HT-29 (cell line): ENCODE results near the gene ATXN3L. TPM values are rescaled to one million over a fixed set of nuclear protein-coding genes. Genes with fewer than 3 reads are reported as not detected.
"Not testable (repeated sequence)": the region's sequence is repeated elsewhere in the genome, so short reads cannot be mapped to it uniquely, and the experiment has no call there.

Experiments
- DNase-seq: peaks from one replicate; pipeline ENCODE4 v3.0.0-alpha.2; 2015; ENCODE audit warnings: low spot score
- total RNA-seq: library from RNA; depleted of rRNA; stranded (reverse); fragments of >200 nt; shearing (Covaris generic); gene quantifications from 2 replicates; pipeline ENCODE4 v1.2.3, GENCODE V29; 2014

Gene ATXN3L
- total RNA-seq, 1 experiment from 2014 or later, result not detected

DNA sequence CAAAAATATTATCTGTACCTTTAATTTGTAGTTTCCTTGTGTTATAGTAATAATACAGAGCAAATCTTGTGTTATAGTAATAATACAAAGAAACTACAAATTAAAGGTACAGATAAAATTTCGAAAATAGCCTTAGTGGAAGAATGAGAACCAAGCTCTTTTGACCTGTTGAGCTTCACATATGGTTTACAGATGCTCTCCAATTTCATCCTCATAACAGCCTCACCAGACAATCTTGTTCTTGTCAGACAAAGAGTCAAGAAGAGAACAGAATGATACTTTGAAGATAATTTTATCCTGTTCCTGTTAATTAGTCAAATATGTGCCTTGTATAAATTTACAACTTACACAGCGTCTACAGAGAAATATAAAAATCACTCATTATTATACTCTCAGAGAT, 12.8 kb downstream of the ATXN3L start:
- no peak for DNase-seq

DNA sequence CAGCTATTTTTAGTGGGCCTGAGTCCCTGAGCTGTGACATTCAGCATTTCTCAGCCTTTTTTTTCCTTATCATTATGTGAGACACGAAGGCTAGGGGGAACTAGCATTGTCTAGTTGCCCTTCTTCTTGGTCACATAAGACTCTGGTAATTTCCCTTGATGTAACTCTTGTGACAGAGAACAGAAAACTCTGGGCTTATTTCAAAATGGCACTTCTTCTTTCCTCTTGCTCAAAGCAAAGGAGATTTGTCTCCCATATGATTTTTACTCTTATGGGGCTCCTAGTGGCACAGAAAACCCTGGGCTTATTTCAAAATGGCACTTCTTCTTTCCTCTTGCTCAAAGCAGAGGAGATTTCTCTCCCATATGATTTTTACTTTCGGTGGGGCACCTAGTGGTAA, 14.7 kb downstream of the ATXN3L start:
- DNase-seq, result no peak

DNA sequence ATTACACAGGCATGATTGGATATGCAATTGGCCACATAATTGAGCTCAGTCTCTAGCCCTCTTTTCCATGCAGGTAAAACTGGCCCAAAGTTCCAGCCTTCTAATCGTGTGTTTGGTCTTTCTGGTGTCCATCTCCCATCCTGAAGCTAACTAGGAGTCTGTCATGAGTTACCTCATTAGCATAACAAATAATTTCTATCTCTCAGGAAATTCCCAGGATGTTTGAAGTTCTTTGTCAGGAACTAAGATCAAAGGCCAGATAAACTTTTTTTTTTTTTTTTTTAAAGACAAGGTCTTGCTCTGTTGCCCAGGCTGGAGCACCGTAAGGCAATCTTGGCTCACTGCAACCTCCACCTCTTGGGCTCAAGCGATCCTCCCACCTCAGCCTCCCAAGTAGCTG, 15.8 kb downstream of the ATXN3L start:
- no peak for DNase-seq

DNA sequence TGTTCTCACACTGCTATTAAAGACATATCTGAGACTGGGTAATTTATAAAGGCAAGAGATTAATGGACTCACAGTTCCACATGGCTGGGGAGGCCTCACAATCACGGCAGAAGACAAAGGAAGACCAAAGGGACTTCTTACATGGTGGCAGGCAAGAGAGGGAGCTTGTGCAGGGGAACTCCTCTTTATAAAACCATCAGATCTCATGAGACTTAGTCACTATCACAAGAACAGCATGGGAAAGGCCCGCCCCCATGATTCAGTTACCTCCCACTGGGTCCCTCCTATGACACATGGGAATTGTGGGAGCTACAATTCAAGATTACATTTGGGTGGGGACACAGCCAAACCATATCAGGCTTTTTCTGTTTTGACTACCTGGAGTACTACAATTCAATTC, 16.6 kb downstream of the ATXN3L start:
- not testable (repeated sequence) for DNase-seq

DNA sequence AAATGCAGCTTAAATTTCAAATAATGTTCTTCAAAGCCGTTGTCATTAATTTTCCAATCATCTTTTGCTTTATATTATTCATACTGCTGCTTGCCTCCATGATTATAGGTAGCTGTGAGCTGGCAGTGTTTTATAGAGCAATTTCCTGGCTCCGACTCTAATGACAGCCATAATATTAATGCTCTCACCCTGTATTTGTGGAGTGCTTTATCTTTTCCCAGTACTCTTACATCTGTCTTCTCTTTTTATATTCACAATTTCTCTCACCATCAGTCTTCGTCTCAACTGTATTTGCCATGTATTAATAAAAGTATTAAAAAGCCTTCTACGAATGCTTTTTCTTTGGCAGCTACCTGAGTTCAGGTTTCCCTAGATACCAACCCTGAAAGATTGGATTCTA, 21.0 kb downstream of the ATXN3L start:
- no peak for DNase-seq

DNA sequence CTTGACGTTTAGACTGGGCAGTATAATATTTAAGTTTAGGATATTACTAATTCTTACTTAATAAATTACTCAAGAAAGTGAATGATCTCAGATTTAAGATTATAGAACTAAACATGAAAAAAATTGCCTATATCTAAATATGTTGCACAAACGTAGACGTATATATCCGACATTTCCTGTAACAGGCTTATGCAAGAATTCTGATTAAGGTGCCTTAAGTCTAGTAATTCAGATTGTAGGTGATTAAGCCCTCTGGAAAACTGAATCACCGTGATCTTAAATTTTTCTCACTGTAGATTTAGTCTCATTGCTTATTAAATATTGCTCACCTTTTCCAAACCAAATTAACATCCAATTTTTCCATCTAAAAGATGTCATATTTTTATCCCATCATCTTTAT, 24.0 kb downstream of the ATXN3L start:
- no peak for DNase-seq

DNA sequence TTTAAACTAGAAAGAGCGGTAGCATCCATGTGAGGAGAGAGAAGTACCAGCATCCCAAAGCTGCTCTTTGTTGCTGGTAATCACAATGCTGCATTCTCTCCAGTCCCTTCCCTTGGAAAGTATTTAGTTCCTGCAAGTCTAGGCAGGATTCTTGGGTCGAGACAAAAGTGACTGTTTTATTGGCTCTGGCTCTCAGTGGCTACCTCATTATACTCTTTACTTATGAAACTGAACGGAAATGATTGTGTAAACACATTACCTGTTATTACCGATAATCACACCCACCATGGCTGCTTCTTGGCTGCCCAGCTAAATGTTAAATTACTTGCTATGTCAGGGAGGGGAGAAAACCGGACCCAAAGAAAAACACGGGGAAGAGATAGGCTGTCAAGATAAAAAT, 26.2 kb downstream of the ATXN3L start:
- peak; percentile 47 for DNase-seq

DNA sequence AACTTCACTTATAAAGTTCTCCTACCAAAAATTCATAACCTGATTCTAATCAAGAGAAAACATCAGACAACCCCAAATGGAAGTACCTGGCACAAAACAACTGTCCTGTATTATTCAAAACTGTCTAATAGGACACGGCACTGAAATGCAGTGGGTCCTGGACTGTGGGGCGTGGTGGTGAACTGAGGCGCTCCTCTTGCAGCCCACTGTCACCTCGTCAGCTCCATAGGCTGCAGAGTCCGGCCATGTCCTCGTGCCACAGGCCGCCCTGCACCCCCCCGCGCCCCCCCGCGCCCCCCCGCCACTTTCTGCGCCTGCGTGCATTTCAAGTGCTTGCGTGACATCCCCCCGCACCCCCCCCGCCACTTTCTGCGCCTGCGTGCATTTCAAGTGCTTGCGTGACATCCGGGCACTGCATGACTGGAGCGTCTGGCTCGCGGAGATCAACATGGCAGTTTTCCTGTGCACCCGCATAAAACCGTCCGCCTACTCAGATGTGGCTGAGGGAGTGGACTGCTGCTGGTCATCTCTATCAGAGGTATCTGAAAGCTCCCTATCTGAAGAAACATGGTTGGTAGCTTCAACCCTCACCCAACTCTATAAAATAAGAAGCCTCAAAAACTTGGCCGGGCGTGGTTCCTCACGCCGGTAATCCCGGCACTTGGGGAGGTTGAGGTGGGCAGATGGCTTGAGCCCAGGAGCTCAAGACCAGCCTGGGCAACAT, 28.8 kb downstream of the ATXN3L start:
- no peak for DNase-seq

DNA sequence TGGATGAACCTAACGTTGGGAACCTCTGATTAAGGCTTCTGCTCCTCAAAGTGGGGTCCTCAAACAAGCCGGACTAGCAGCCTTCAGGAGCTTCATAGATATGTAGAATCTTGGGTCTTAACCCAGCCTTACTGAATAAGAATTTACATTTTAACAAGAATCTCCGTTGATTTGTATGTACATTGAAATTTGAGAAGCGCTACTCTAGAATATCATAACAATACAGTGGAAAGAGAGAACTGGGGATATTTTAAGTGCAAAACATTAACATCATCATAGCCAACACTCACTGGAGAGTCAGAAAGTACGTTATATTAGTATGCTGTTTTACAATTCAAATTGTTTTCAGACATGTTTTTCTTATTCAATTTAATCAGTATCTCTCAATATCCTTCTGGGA, 31.2 kb downstream of the ATXN3L start:
- DNase-seq, result no peak

DNA sequence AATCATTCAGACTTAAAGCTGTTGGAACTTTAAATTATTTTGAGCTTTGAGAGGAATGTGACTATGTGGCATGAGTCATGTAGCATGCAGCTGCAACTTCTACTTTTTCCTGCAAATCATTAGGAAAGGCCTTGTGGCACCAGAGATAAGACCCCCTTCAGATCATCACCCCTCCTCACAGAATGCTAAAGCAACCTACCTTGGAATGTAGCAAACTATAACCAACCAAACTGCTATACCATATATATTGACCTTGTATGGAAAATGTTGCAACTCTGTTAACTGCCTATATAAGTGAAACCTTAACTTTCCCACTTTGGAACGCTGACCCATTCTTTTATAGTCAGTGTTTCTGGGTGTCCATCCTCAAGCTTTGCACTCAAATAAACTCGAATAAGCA, 32.0 kb downstream of the ATXN3L start:
- DNase-seq, result no peak

DNA sequence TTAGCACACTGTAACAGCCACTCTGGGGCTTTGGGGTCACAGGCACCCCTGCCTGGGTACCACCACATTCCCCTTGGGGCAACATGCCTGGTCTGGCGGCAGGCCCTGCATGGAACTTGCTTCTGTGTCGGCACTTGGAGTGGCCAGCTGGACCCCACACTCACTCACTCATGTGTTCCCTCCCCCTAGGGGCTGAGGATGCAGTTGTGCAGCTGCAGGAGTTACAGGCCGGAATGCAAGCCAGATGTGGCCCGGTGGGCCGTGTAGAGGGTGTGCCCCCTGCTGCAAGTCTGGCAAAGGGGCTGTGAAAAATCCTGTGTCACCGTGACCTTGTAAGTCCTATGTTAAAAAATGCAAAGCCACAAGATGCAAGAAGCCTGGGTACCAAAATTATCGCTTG, 34.2 kb downstream of the ATXN3L start:
- DNase-seq, result no peak

DNA sequence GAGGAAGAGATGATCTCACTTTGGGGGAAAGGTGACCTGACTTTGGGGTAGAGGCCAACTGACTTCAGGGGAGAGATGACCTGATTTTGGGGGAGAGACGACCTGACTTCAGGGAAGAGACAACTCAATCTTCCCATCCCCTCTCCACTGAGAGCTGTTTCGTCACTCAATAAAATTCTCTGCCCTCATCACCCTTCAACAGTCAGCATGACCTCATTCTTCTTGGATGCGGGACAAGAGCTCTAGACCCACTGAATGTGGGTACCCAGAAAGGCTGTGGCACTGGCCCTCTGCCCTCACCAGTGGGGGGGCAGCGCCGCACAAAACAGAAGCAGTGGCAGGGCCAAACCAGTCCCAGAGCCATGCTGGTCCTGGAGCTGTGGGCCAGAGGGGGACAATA, 34.6 kb downstream of the ATXN3L start:
- DNase-seq, result no peak

DNA sequence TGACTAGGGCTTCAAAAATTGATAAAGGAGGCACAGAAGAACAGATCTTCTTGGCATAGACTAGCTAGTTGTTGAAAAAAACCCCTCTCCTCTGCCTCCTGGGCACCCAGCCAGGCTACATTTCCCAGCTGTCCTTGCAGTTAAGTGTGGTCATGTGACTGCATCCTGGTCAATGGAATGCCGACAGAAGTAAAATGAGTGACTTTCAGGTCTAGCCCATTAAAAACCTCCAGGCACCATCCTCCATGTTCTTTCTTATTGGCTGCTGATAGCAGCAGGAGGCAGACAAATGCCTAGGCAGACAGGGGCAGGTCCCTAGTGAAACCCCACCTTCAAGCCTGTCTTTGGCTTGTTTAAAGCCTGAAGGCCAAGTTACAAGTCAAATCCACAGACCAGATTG, 35.3 kb downstream of the ATXN3L start:
- no peak for DNase-seq

DNA sequence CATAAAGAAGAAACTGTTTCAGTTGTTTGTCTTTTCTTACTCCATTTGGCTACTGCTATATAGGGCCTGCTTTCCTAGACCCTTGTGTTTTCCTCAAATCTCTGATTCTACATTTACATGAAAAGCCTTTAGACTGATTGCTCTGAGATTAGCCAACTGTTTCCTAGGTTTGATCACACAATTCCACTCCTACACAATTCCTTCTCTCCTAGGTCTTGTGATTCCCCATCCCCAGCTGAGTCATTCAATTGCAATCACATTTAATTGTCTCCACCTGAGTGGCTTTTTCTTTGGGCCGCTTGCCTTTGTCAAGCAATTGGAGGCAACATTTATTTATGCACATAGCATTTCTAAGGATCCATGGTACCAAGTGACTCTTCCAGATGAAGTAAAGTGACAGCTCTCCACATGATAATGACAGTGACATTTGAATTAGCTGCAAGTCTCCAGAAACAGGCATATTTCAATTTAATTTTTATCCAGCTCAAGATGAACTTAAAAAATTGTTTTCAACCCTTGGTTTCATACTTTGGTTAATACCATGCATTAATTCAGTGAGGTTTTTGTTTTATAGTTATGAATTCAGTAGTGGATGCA, 35.8 kb downstream of the ATXN3L start:
- DNase-seq, result no peak

DNA sequence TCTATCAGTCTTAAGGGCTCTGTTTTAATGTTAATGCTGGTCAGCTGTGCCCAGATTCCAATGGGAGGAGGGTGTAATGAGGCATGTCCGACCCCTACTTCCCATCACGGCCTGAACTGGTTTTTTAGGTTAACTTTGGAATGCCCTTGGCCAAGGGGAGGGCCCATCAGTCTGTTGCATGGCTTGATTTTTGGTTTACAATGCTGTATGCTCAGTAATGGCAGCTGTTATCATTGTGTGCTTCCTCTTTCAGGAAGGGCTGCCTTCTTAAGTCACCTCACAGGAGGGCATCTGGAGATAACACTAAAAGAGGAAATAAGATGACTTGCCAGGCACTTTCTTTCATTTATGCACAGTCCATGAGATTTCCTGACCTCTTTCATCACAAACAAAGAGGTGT, 36.3 kb downstream of the ATXN3L start:
- no peak for DNase-seq

DNA sequence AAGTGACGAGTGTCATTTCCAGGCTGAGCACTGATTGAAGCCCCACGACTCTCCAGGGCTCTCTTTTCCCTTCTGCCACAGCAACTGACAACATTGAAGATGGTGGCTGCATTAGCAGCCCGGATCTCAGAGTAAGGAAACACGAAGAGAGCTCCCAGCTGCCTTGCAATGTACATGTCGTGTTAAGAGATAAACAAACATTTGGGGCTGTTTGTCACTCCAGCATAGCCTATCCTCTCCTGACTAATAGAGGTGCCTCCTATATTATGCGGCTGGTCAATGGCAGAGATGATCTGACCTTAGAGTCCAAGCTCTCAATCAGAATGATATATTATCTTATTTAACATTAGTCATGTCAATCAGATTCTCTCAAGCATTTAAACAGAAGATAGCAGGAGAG, 38.6 kb downstream of the ATXN3L start:
- no peak for DNase-seq

DNA sequence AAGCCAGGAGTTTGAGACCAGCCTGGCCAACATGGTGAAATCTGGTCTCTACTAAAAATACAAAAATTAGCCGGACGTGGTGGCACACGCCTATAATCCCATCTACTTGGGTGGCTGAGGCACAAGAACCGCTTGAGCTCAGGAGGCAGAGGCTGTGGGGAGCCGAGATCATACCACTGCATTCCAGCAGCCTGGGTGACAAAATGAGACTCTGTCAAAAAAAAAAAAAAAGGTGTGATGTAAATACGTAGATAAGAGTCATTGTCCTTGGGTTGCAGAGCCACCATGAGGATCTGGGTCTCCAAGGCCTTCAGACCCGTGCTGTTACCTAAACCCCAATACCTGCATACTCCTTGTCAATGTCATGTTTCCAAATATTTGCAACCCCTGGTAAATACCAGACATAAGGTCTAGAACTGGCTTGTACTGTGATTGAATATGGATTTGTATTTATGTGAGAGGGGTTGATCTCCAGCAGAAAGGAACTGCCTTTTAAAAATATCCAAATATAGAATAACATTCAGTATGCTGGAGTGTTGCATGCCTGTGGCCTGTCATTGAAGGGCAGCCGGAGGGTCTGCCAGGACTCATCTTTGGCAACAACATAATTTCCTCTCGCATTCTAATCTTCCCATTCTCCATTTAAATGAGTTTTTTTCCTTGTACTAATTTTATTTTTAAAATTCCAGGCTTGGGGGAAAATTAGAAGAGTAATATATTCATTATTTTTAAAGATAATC, 40.4 kb downstream of the ATXN3L start:
- DNase-seq, result no peak

DNA sequence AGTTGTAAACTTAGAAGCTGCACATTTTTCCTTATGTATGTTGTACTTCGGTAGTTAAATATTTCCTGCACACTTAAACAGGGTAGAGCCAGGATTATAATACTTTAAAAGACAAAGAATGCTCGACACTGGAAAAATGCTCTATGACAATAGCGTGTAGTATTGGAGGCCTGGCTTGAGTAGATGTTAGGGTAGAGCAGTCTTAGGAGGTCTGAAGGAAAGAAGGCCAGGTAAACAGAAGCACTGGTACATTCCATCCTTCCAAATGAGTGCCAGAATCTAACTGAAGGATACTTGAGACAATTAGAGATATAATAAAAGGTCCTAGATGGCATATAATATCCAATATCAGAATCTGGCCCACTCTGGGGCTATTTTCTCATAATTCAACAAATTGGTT, 42.3 kb downstream of the ATXN3L start:
- DNase-seq, result no peak

DNA sequence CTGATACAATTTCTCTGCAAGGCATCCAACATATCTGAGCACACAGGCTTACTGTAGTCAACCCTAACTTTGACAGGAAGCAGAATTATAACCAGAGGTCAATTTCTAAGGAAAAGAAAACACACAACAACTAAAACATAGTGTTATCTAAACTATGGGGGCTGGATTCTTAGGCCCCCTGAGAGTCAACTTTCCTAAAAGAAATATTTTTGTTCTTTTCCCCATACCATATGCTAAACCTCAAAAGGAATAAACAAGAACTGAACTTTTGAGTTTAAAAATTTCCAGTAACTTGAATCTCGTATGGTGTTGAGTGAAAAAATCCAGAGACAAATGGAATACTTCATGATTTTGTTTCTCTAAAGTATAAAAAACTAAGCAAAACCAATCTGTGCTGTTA, 42.9 kb downstream of the ATXN3L start:
- DNase-seq, result no peak

DNA sequence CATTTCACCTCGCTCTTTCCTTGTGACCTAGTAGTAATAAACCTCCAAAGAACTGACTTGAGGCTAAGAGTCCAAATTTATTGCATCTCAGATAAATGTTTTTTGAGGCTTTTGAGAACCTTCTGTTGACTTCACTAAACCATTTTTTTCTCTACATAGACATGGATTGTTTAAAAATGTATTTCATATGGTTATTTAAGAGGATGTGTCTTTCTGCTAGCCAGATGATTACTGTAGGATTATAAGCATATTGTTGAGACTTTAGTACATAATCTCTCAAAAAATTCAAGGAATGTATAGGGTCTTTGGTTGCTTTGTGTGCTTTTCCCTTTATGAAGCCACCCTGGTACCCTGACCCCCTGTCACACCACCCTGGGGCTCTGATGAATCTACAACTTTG, 44.8 kb downstream of the ATXN3L start:
- DNase-seq, result no peak

DNA sequence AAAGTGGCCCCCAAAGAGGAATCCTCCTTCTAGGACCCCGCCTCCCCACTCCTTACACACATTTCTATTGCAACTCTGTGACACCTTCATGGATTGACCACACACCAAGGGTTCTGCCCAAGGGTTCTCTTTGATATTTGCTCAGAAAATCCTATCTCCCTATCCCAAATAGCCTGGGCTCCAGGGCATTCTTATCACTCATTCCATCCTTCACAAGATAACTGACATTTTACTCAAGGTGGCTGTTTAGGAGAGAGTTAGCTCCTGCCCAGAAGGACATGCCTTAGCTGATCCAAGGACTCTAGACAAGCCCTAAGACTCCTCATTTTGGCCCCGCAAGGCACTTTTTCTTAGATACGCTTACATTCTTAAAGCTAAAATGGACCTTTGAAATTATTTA, 47.4 kb downstream of the ATXN3L start:
- no peak for DNase-seq

DNA sequence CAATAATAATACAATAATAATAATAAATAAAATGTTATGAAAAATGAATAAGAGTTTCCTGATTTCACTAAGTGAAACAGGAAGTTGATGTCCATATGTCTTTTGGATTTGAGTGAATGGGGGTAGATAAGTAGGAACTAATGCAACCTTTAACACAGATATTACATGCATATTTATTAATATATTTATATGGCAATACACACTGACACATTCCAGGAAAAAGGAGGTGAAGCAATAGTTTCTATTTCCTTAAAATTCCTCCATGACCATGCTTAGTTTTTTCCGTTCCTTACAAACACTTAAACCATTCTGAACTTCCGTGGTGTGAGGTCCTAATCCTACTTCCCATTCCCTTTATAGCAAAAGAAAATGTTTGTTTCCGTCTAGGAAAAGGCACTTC, 48.3 kb downstream of the ATXN3L start:
- no peak for DNase-seq

DNA sequence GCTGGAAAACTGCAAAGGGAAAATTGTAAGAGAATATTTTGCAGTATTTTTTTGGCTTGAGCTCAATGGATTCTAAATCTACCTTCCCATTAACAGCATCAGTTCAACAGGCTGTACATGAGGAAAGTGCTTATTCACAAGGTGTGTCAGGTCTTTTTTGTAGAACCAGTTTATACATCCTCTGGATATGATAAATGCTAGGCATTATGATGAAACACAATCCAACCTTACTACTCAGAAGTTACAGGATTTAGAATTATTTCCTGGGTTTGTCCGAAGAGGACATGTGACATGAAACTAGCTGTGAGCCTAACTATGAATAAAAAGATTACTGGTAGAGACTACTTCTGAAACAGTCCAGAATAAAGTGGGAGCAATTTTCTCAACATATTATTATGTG, 49.5 kb downstream of the ATXN3L start:
- DNase-seq, result no peak
